HG03457 (cell line): ENCODE measurements around the gene SNAPC1.
A peak's percentile ranks its signal among the peaks of the same experiment; 100 is the strongest.
"Not testable (repeated sequence)": the region's sequence is repeated elsewhere in the genome, so short reads cannot be mapped to it uniquely, and the experiment has no call there.

Experiments
- ATAC-seq: cut with Tn5 transposase; IDR thresholded peaks from one replicate; pipeline ENCODE4 v1.9.1; 2021; ENCODE audit warnings: moderate number of reproducible peaks; ENCODE audit not compliant: unreplicated experiment

The SNAPC1 gene

GRCh38 chr14:61761959-61762786 lies at the start of gene SNAPC1:
Gene SNAPC1, plus strand, starts transcription at chr14:61762420. Its CDS starts 41 bp downstream, at chr14:61762461.
- ATAC-seq = peak; percentile 95

GRCh38 chr14:61713724-61714437 lies 48.3 kb upstream of the SNAPC1 start:
- no peak for ATAC-seq

- no peak for ATAC-seq
These were observed 45.3 kb upstream of the SNAPC1 start for GRCh38 chr14:61716956-61717355.

GRCh38 chr14:61718039-61718438 lies 44.2 kb upstream of the SNAPC1 start:
- no peak for ATAC-seq

- no peak for ATAC-seq
These were observed 42.6 kb upstream of the SNAPC1 start for GRCh38 chr14:61719344-61720293.

- ATAC-seq = no peak
These were observed 41.9 kb upstream of the SNAPC1 start for GRCh38 chr14:61720294-61720661.

- ATAC-seq = no peak
These were observed 41.5 kb upstream of the SNAPC1 start for GRCh38 chr14:61720741-61721140.

GRCh38 chr14:61724133-61724532 lies 38.1 kb upstream of the SNAPC1 start:
- ATAC-seq = no peak

- ATAC-seq = no peak
These were observed 35.2 kb upstream of the SNAPC1 start for GRCh38 chr14:61726778-61727658.

GRCh38 chr14:61730756-61731373 lies 31.4 kb upstream of the SNAPC1 start:
- no peak for ATAC-seq

- ATAC-seq = no peak
These were observed 28.2 kb upstream of the SNAPC1 start for GRCh38 chr14:61733972-61734371.

- ATAC-seq = no peak
These were observed 25.5 kb upstream of the SNAPC1 start for GRCh38 chr14:61736751-61737150.

- no peak for ATAC-seq
These were observed 24.3 kb upstream of the SNAPC1 start for GRCh38 chr14:61737915-61738314.

GRCh38 chr14:61739133-61739532 lies 23.1 kb upstream of the SNAPC1 start:
- ATAC-seq = no peak

- no peak for ATAC-seq
These were observed 19.8 kb upstream of the SNAPC1 start for GRCh38 chr14:61742371-61742770.

GRCh38 chr14:61744238-61744637 lies 18.0 kb upstream of the SNAPC1 start:
- no peak for ATAC-seq

GRCh38 chr14:61746346-61746745 lies 15.9 kb upstream of the SNAPC1 start:
- not testable (repeated sequence) for ATAC-seq

GRCh38 chr14:61746881-61747280 lies 15.3 kb upstream of the SNAPC1 start:
- no peak for ATAC-seq

- no peak for ATAC-seq
These were observed 14.9 kb upstream of the SNAPC1 start for GRCh38 chr14:61747342-61747741.

GRCh38 chr14:61749264-61749663 lies 13.0 kb upstream of the SNAPC1 start:
- ATAC-seq = no peak
